DOHH2 (cell line): Measurements from ENCODE around the gene EHD4.

Experiments
- H3F3A ChIP-seq: fragments of 200-600 bp; sonication (generic), shearing (Covaris generic); 2 replicates; pipeline ENCODE4 v1.6.0; 2016; ENCODE audit warnings: antibody characterized with exemption, mild to moderate bottlenecking; ENCODE audit not compliant: control insufficient read depth, insufficient read depth
- H3K27ac ChIP-seq: fragments of 200-600 bp; sonication (generic); 2 replicates; pipeline ENCODE4 v1.5.1; 2014; ENCODE audit warnings: low read depth, mild to moderate bottlenecking, low read length, moderate library complexity
- H3K27me3 ChIP-seq: fragments of 200-600 bp; sonication (generic); 2 replicates; pipeline ENCODE4 v1.6.1; 2014; ENCODE audit warnings: mild to moderate bottlenecking, low read length, mixed read lengths; ENCODE audit not compliant: control insufficient read depth
- H3K36me3 ChIP-seq: fragments of 200-600 bp; sonication (generic); 2 replicates; pipeline ENCODE4 v1.6.1; 2014; ENCODE audit warnings: mild to moderate bottlenecking, low read length, moderate library complexity, mixed read lengths; ENCODE audit not compliant: control insufficient read depth
- H3K4me1 ChIP-seq: fragments of 200-600 bp; sonication (generic); 2 replicates; pipeline ENCODE4 v1.6.1; 2014; ENCODE audit warnings: mild to moderate bottlenecking, low read length, mixed read lengths; ENCODE audit not compliant: control insufficient read depth
- H3K4me2 ChIP-seq: fragments of 200-600 bp; sonication (generic); 2 replicates; pipeline ENCODE4 v1.6.0; 2014; ENCODE audit warnings: mild to moderate bottlenecking, low read length, moderate library complexity
- H3K4me3 ChIP-seq: fragments of 200-600 bp; sonication (generic); 2 replicates; pipeline ENCODE4 v1.5.1; 2014; ENCODE audit warnings: mild to moderate bottlenecking, low read length, mixed read lengths
- H3K79me2 ChIP-seq: fragments of 200-600 bp; sonication (generic); 2 replicates; pipeline ENCODE4 v1.6.1; 2014; ENCODE audit warnings: mild to moderate bottlenecking, low read length, mixed read lengths; ENCODE audit not compliant: control insufficient read depth
- H3K9me2 ChIP-seq: fragments of 200-600 bp; sonication (generic); replicated peaks from 2 replicates; pipeline ENCODE4 v1.6.1; 2014; ENCODE audit warnings: mild to moderate bottlenecking, low read length, mixed read lengths; ENCODE audit not compliant: control insufficient read depth
- H3K9me3 ChIP-seq: fragments of 200-600 bp; sonication (generic); 2 replicates; pipeline ENCODE4 v1.6.1; 2014; ENCODE audit warnings: antibody characterized with exemption, low read length, mixed read lengths; ENCODE audit not compliant: control insufficient read depth, insufficient read depth
- H4K20me1 ChIP-seq: fragments of 200-600 bp; sonication (generic); 2 replicates; pipeline ENCODE4 v1.6.0; 2014; ENCODE audit warnings: low read depth, mild to moderate bottlenecking, antibody characterized with exemption, low read length, moderate library complexity; ENCODE audit not compliant: control insufficient read depth, insufficient read depth
- CTCF ChIP-seq: fragments of 200-600 bp; sonication (generic); IDR thresholded peaks from one replicate; pipeline ENCODE4 v1.5.1; 2014; ENCODE audit warnings: antibody characterized with exemption, mild to moderate bottlenecking, low read depth, low read length; ENCODE audit not compliant: poor library complexity, severe bottlenecking
- EZH2phosphoT487 ChIP-seq: fragments of 200-600 bp; sonication (generic); IDR thresholded peaks from 2 replicates; pipeline ENCODE4 v1.6.1; 2017; ENCODE audit warnings: borderline replicate concordance, mild to moderate bottlenecking, antibody characterized with exemption, low read length, moderate library complexity, mixed read lengths

EHD4 gene

GRCh38 chr15:41969851-41970431 lies 2.4 kb downstream of the EHD4 start:
- no peaks in the 10 kb centered on the region for H3K9me2 ChIP-seq
- H3F3A ChIP-seq, result peaks cover 25% of the 10 kb centered on the region
- TF ChIP-seq CTCF, result no peak
- no peak for TF ChIP-seq EZH2phosphoT487
- peak overlapping the region; percentile 78 for H3K27ac ChIP-seq
- H3K79me2 ChIP-seq, result peaks cover 61% of the 10 kb centered on the region
- H3K36me3 ChIP-seq, result no peaks in the 10 kb centered on the region
- peaks cover 53% of the 10 kb centered on the region for H3K4me1 ChIP-seq
- H3K4me3 ChIP-seq, result peak overlapping the region; percentile 94
- H4K20me1 ChIP-seq, result no peaks in the 10 kb centered on the region
- peak overlapping the region; percentile 77 for H3K4me2 ChIP-seq
- H3K27me3 ChIP-seq, result 0 out of 2 replicates have a peak, but pooled peaks cover 7% of the 10 kb centered on the region
- H3K9me3 ChIP-seq, result no peaks in the 10 kb centered on the region

- H4K20me1 ChIP-seq, result no peaks in the 10 kb centered on the region
- peak overlapping the region; percentile 77 for H3K4me2 ChIP-seq
- peak overlapping the region; percentile 31 for H3K27ac ChIP-seq
- 0 out of 2 replicates have a peak, but pooled peaks cover 1% of the 10 kb centered on the region for H3K27me3 ChIP-seq
- H3K79me2 ChIP-seq, result peaks cover 66% of the 10 kb centered on the region
- peaks cover 53% of the 10 kb centered on the region for H3K4me1 ChIP-seq
- H3K9me2 ChIP-seq, result no peaks in the 10 kb centered on the region
- peaks cover 25% of the 10 kb centered on the region for H3F3A ChIP-seq
- H3K36me3 ChIP-seq, result no peaks in the 10 kb centered on the region
- H3K4me3 ChIP-seq, result peak overlapping the region; percentile 34
- no peaks in the 10 kb centered on the region for H3K9me3 ChIP-seq
- no peak for TF ChIP-seq CTCF
- no peak for TF ChIP-seq EZH2phosphoT487
These were observed 3.7 kb downstream of the EHD4 start for GRCh38 chr15:41968701-41969100.

GRCh38 chr15:41967506-41968206 lies 4.7 kb downstream of the EHD4 start:
- peak overlapping the region; percentile 31 for H3K27ac ChIP-seq
- peaks cover 25% of the 10 kb centered on the region for H3F3A ChIP-seq
- H3K36me3 ChIP-seq, result no peaks in the 10 kb centered on the region
- H3K4me3 ChIP-seq, result peak overlapping the region; percentile 34
- TF ChIP-seq CTCF (no peak), EZH2phosphoT487 (no peak)
- H3K79me2 ChIP-seq, result peaks cover 66% of the 10 kb centered on the region
- H3K9me3 ChIP-seq, result no peaks in the 10 kb centered on the region
- no peaks in the 10 kb centered on the region for H3K9me2 ChIP-seq
- H4K20me1 ChIP-seq, result no peaks in the 10 kb centered on the region
- peak overlapping the region; percentile 77 for H3K4me2 ChIP-seq
- peaks cover 49% of the 10 kb centered on the region for H3K4me1 ChIP-seq
- H3K27me3 ChIP-seq, result no peaks in the 10 kb centered on the region
